HCT116 (cell line): Measurements from ENCODE around the gene PRKACG. TPM values are rescaled to one million over a fixed set of nuclear protein-coding genes. Genes with fewer than 3 reads are reported as not detected.

Source experiments
- ATAC-seq: fragments of 200-7000 bp; cut with Tn5 transposase; 2 replicates; pipeline ENCODE4 v1.9.1; 2020; ENCODE audit warnings: mild to moderate bottlenecking, moderate library complexity
- BruUV-seq: library from RNA; stranded (reverse); fragments of 400-500 nt; replicated peaks from 2 replicates; lab custom pipeline; 2021; lab: Mats Ljungman, UMichigan
- CTCF ChIA-PET: fragments of 300-600 bp; sonication (Branson Sonifier 250); formaldehyde crosslinking; loops from one replicate; lab custom pipeline; 2021; ENCODE audit warnings: antibody characterized with exemption; lab: Charles Lee
- POLR2A ChIA-PET: fragments of 300-600, 350-600 bp; sonication (Branson Sonifier 250); formaldehyde crosslinking; loops from one replicate; lab custom pipeline; 2021; ENCODE audit warnings: antibody characterized with exemption; lab: Charles Lee
- RAD21 ChIA-PET, 2 experiments: fragments of 300-600 bp; sonication (Branson Sonifier 250); formaldehyde crosslinking; loops; one replicate each; lab custom pipeline; 2023; ENCODE audit warnings: low total read pairs in 2 of 2; ENCODE audit not compliant: uncharacterized antibody in 2 of 2, unreplicated experiment in 2 of 2, low non-redundant PET in 1 of 2; lab: Charles Lee
- DNase-seq: peaks from one replicate; pipeline ENCODE4 v3.0.0-alpha.2; 2010; ENCODE audit warnings: low read depth, low spot score
- H2AFZ ChIP-seq: fragments of 200-600 bp; shearing (Covaris generic), sonication (generic); 2 replicates; pipeline ENCODE4 v1.6.1; 2017; ENCODE audit warnings: low read depth, mixed run types, mixed read lengths, antibody characterized with exemption, low read length; ENCODE audit not compliant: poor library complexity, severe bottlenecking
- H3K27ac ChIP-seq: 2 replicates; pipeline ENCODE4 v1.5.1; 2012; ENCODE audit warnings: low read depth, low read length
- H3K27me3 ChIP-seq: fragments of 200-600 bp; sonication (generic); 2 replicates; pipeline ENCODE4 v1.6.1; 2016; ENCODE audit warnings: mixed run types, low read length, mixed read lengths; ENCODE audit not compliant: insufficient read depth
- H3K36me3 ChIP-seq, 2 experiments: fragments of 200-500 bp in 1 of 2; fragments of 200-600 bp in 1 of 2; sonication (Bioruptor generic) in 1 of 2; sonication (generic) in 1 of 2; 2 replicates each; pipeline versions ENCODE4 v1.5.1 to v1.6.1; 2014 to 2016; ENCODE audit warnings: low read length in 2 of 2, inconsistent platforms in 1 of 2, mixed read lengths in 1 of 2, mixed run types in 1 of 2; ENCODE audit not compliant: insufficient read depth in 2 of 2, control insufficient read depth in 1 of 2
- H3K4me1 ChIP-seq, 2 experiments: fragments of 200-600 bp in 1 of 2; sonication (generic) in 1 of 2; 2 replicates each; pipeline versions ENCODE4 v1.5.1 to v1.6.1; 2012 to 2017; ENCODE audit warnings: low read length in 2 of 2, inconsistent platforms in 1 of 2, mild to moderate bottlenecking in 1 of 2, mixed read lengths in 1 of 2, mixed run types in 1 of 2, moderate library complexity in 1 of 2; ENCODE audit not compliant: insufficient read depth in 2 of 2, control insufficient read depth in 1 of 2
- H3K4me2 ChIP-seq: fragments of 200-600 bp; sonication (generic); 2 replicates; pipeline ENCODE4 v1.6.1; 2017; ENCODE audit warnings: mixed run types, low read length, mixed read lengths
- H3K4me3 ChIP-seq, 2 experiments: fragments of 200-600 bp in 1 of 2; sonication (generic) in 1 of 2; replicated peaks in 1 of 2; 2 replicates each; pipeline ENCODE4 v1.5.1; 2011 to 2016; ENCODE audit warnings: low read length in 2 of 2, control low read depth in 1 of 2, low read depth in 1 of 2, mild to moderate bottlenecking in 1 of 2, mixed read lengths in 1 of 2, mixed run types in 1 of 2
- H3K79me2 ChIP-seq: fragments of 200-600 bp; sonication (generic); 2 replicates; pipeline ENCODE4 v1.6.1; 2017; ENCODE audit warnings: mild to moderate bottlenecking, mixed run types, low read length, moderate library complexity, mixed read lengths; ENCODE audit not compliant: insufficient read depth
- H3K9ac ChIP-seq: fragments of 200-600 bp; sonication (generic); 2 replicates; pipeline ENCODE4 v1.6.1; 2016; ENCODE audit warnings: low read length, mixed read lengths
- H3K9me2 ChIP-seq: fragments of 200-600 bp; sonication (generic), shearing (Covaris generic); 2 replicates; pipeline ENCODE4 v1.6.1; 2017; ENCODE audit warnings: mixed run types, mild to moderate bottlenecking, moderate library complexity; ENCODE audit not compliant: insufficient read depth
- H3K9me3 ChIP-seq, 2 experiments: fragments of 200-500 bp in 1 of 2; fragments of 200-600 bp in 1 of 2; sonication (Bioruptor generic) in 1 of 2; sonication (generic) in 1 of 2; 2 replicates each; pipeline ENCODE4 v1.6.1; 2014 to 2017; ENCODE audit warnings: low read length in 2 of 2, mixed read lengths in 2 of 2, inconsistent platforms in 1 of 2, low read depth in 1 of 2, mild to moderate bottlenecking in 1 of 2, mixed run types in 1 of 2, moderate library complexity in 1 of 2; ENCODE audit not compliant: control insufficient read depth in 1 of 2, insufficient read depth in 1 of 2
- H4K20me1 ChIP-seq: fragments of 200-600 bp; sonication (generic), shearing (Covaris generic); 2 replicates; pipeline ENCODE4 v1.6.1; 2017; ENCODE audit warnings: mixed run types, mild to moderate bottlenecking, moderate library complexity; ENCODE audit not compliant: insufficient read depth
- CBX3 ChIP-seq: IDR thresholded peaks from 2 replicates; pipeline ENCODE4 v1.6.1; 2012; ENCODE audit warnings: low read depth
- EGR1 ChIP-seq: IDR thresholded peaks from 2 replicates; pipeline ENCODE4 v1.6.1; 2012; ENCODE audit warnings: low read depth
- ELF1 ChIP-seq: IDR thresholded peaks from 2 replicates; pipeline ENCODE4 v1.6.1; 2012; ENCODE audit warnings: low read depth, borderline replicate concordance
- REST ChIP-seq: IDR thresholded peaks from 2 replicates; pipeline ENCODE4 v1.6.1; 2012; ENCODE audit warnings: low read depth
- SIN3A ChIP-seq: IDR thresholded peaks from 2 replicates; pipeline ENCODE4 v1.6.1; 2012; ENCODE audit warnings: low read depth
- SP1 ChIP-seq: IDR thresholded peaks from 2 replicates; pipeline ENCODE4 v1.6.1; 2012; ENCODE audit warnings: low read depth
- SRF ChIP-seq: IDR thresholded peaks from 2 replicates; pipeline ENCODE4 v1.6.1; 2012; ENCODE audit warnings: low read depth
- YY1 ChIP-seq: IDR thresholded peaks from 2 replicates; pipeline ENCODE4 v1.6.1; 2011; ENCODE audit warnings: low read length, low read depth, moderate library complexity, mild to moderate bottlenecking; ENCODE audit not compliant: insufficient replicate concordance; ENCODE audit errors: extremely low read depth
- ZFX ChIP-seq: fragments of 450-650 bp; IDR thresholded peaks from 2 replicates; pipeline ENCODE4 v1.6.1; 2017
- ZNF274 ChIP-seq: fragments of 200-500 bp; sonication (Bioruptor generic); IDR thresholded peaks from 2 replicates; pipeline ENCODE4 v1.6.1; 2014; ENCODE audit warnings: mild to moderate bottlenecking, low read depth, low read length, inconsistent platforms
- intact Hi-C: fragments of 100-400 bp; cut with micrococcal nuclease; formaldehyde crosslinking; loops from 2 replicates; pipeline ENCODE4 v1.10.0; 2022
- total RNA-seq: library from RNA; stranded (reverse); gene quantifications from one replicate; pipeline ENCODE4 v1.2.1, GENCODE V29; 2021; ENCODE audit not compliant: unreplicated experiment

The PRKACG gene
- total RNA-seq, 1 experiment from 2014 or later = not detected

- H2AFZ ChIP-seq = no peak overlapping the region
Observed at GRCh38 chr9:68970151-68970550, 43.8 kb downstream of the PRKACG start.

GRCh38 chr9:68969538-68969937 is 44.4 kb downstream of the PRKACG start:
- H3K4me2 ChIP-seq = no peak overlapping the region
- DNase-seq (no peak), ATAC-seq (no peak)
- RAD21 ChIA-PET = no interaction called here
- POLR2A ChIA-PET = no interaction called here
- H4K20me1 ChIP-seq = no peaks in the 10 kb centered on the region
- no peaks in the 10 kb centered on the region for H3K9me3 ChIP-seq
- intact Hi-C loops = no loop called here
- H3K9ac ChIP-seq = no peak overlapping the region
- H2AFZ ChIP-seq = no peak overlapping the region
- H3K79me2 ChIP-seq = no peaks in the 10 kb centered on the region
- CTCF ChIA-PET = no interaction called here
- BruUV-seq = no TSS peak
- no peaks in the 10 kb centered on the region for H3K9me2 ChIP-seq
- no peaks in the 10 kb centered on the region for H3K36me3 ChIP-seq
- H3K4me1 ChIP-seq = no peaks in the 10 kb centered on the region
- peaks cover 11% of the 10 kb centered on the region; the same call in 1 of the 2 replicates for H3K27me3 ChIP-seq
- H3K4me3 ChIP-seq = no peak overlapping the region
- TF ChIP-seq REST (no peak), CBX3 (no peak), SRF (no peak), ELF1 (no peak), SIN3A (no peak), SP1 (no peak), ZNF274 (no peak)
- H3K27ac ChIP-seq = no peak overlapping the region

More at GRCh38 chr9:68970151-68970550, 43.8 kb downstream of the PRKACG start:
- no peak for ATAC-seq
- Histone ChIP-seq H3K79me2 (no peaks in the 10 kb centered on the region), H3K4me1 (no peaks in the 10 kb centered on the region), H4K20me1 (no peaks in the 10 kb centered on the region)
- intact Hi-C loops = no loop called here
- TF ChIP-seq EGR1 (no peak), SIN3A (no peak), YY1 (no peak), ZFX (no peak)
- TF ChIP-seq, all 23 proteins: peak for 0
- Histone ChIP-seq H3K27ac (no peak overlapping the region), H3K9ac (no peak overlapping the region), H3K27me3 (peaks cover 11% of the 10 kb centered on the region; the same call in 1 of the 2 replicates), H3K36me3 (no peaks in the 10 kb centered on the region), H3K4me2 (no peak overlapping the region), H3K9me3 (no peaks in the 10 kb centered on the region), H3K9me2 (no peaks in the 10 kb centered on the region), H3K4me3 (no peak overlapping the region)
- no peak for DNase-seq
- CTCF ChIA-PET = no interaction called here
- RAD21 ChIA-PET = no interaction called here
- BruUV-seq = no TSS peak
- POLR2A ChIA-PET = no interaction called here
